HuH-7 (cell line): ENCODE data around the gene IL31.
"Not testable (repeated sequence)": the region's sequence is repeated elsewhere in the genome, so short reads cannot be mapped to it uniquely, and the experiment has no call there.

Experiments
- DNase-seq: peaks from one replicate; pipeline ENCODE4 v3.0.0; 2011; ENCODE audit warnings: low spot score

IL31 gene

GRCh38 chr12:122174155-122174845, at the start of gene IL31:
IL31 (minus strand) TSS chr12:122174221; CDS start chr12:122174172, 49 bp downstream.
- DNase-seq: no peak

GRCh38 chr12:122216445-122216844, 42.4 kb upstream of the IL31 start:
- DNase-seq: no peak

GRCh38 chr12:122215771-122216170, 41.8 kb upstream of the IL31 start:
- DNase-seq: no peak

- DNase-seq: no peak
Measured at GRCh38 chr12:122208073-122208820, 34.2 kb upstream of the IL31 start.

- no peak for DNase-seq
Measured at GRCh38 chr12:122207391-122207790, 33.4 kb upstream of the IL31 start.

- no peak for DNase-seq
Measured at GRCh38 chr12:122206976-122207375, 33.0 kb upstream of the IL31 start.

GRCh38 chr12:122206111-122206881, 32.3 kb upstream of the IL31 start:
- no peak for DNase-seq

GRCh38 chr12:122205053-122205925, 31.3 kb upstream of the IL31 start:
- DNase-seq: no peak

GRCh38 chr12:122204167-122205052, 30.4 kb upstream of the IL31 start:
- DNase-seq: no peak

- peak; percentile 73 for DNase-seq
Measured at GRCh38 chr12:122203301-122204166, 29.5 kb upstream of the IL31 start, which contains the start of gene B3GNT4. B3GNT4 (plus strand) TSS chr12:122203709; CDS start chr12:122204619, 910 bp downstream.

- DNase-seq: not testable (repeated sequence)
Measured at GRCh38 chr12:122202811-122203210, 28.8 kb upstream of the IL31 start.

- no peak for DNase-seq
Measured at GRCh38 chr12:122202017-122202416, 28.0 kb upstream of the IL31 start.

GRCh38 chr12:122201381-122201780, 27.4 kb upstream of the IL31 start:
- no peak for DNase-seq

- DNase-seq: no peak
Measured at GRCh38 chr12:122200541-122201175, 26.6 kb upstream of the IL31 start.

GRCh38 chr12:122199484-122200355, 25.7 kb upstream of the IL31 start:
- no peak for DNase-seq

GRCh38 chr12:122197612-122197966, 23.6 kb upstream of the IL31 start:
- no peak for DNase-seq

- DNase-seq: no peak
Measured at GRCh38 chr12:122195405-122195804, 21.4 kb upstream of the IL31 start.

- DNase-seq: no peak
Measured at GRCh38 chr12:122194804-122195203, 20.8 kb upstream of the IL31 start.
